Kidney epithelial cell (primary cell): ENCODE measurements around the gene TSHZ3. TPM values are rescaled to one million over a fixed set of nuclear protein-coding genes. Genes with fewer than 3 reads are reported as not detected.

ENCODE experiments used
- DNase-seq: peaks from one replicate; pipeline ENCODE4 v3.0.0-alpha.2; 2010; ENCODE audit warnings: low read depth
- H3K27me3 ChIP-seq: 2 replicates; pipeline ENCODE4 v1.6.0; 2011; ENCODE audit warnings: low read length; ENCODE audit not compliant: control insufficient read depth, insufficient read depth
- H3K36me3 ChIP-seq: 2 replicates; pipeline ENCODE4 v1.5.1; 2011; ENCODE audit warnings: low read length; ENCODE audit not compliant: control insufficient read depth, insufficient read depth
- H3K4me3 ChIP-seq: 2 replicates; pipeline ENCODE4 v1.5.1; 2011; ENCODE audit warnings: low read depth, mild to moderate bottlenecking, control low read depth, low read length
- CTCF ChIP-seq: IDR thresholded peaks from 2 replicates; pipeline ENCODE4 v1.5.1; 2011; ENCODE audit warnings: mild to moderate bottlenecking, moderate library complexity, low read length, control low read depth, inconsistent platforms; ENCODE audit not compliant: insufficient read depth, poor library complexity, severe bottlenecking
- total RNA-seq: library from RNA; depleted of rRNA; stranded (reverse); fragments of >200 nt; gene quantifications from 2 replicates; pipeline ENCODE4 v1.2.3, GENCODE V29; 2015

Gene TSHZ3
- total RNA-seq, 1 donor from 2014 or later = 2.4 TPM

GRCh38 chr19:31325342-31325741 lies 23.9 kb downstream of the TSHZ3 start:
- DNase-seq = no peak

GRCh38 chr19:31319465-31319864 lies 29.8 kb downstream of the TSHZ3 start:
- H3K27me3 ChIP-seq = no peaks in the 10 kb centered on the region
- no peak overlapping the region for H3K4me3 ChIP-seq
- no peak for TF ChIP-seq CTCF

More at GRCh38 chr19:31325342-31325741, 23.9 kb downstream of the TSHZ3 start:
- H3K27me3 ChIP-seq = no peaks in the 10 kb centered on the region
- no peaks in the 10 kb centered on the region for H3K36me3 ChIP-seq
- H3K4me3 ChIP-seq = no peak overlapping the region
- TF ChIP-seq CTCF = no peak

GRCh38 chr19:31318790-31319425 lies 30.3 kb downstream of the TSHZ3 start:
- H3K4me3 ChIP-seq = no peak overlapping the region
- no peak for TF ChIP-seq CTCF
- DNase-seq = no peak
- no peaks in the 10 kb centered on the region for H3K27me3 ChIP-seq
- H3K36me3 ChIP-seq = no peaks in the 10 kb centered on the region

More at GRCh38 chr19:31319465-31319864, 29.8 kb downstream of the TSHZ3 start:
- no peak for DNase-seq
- H3K36me3 ChIP-seq = no peaks in the 10 kb centered on the region

GRCh38 chr19:31317570-31317969 lies 31.7 kb downstream of the TSHZ3 start:
- TF ChIP-seq CTCF = no peak
- no peak for DNase-seq
- no peaks in the 10 kb centered on the region for H3K36me3 ChIP-seq

GRCh38 chr19:31317093-31317492 lies 32.1 kb downstream of the TSHZ3 start:
- H3K4me3 ChIP-seq = no peak overlapping the region

More at GRCh38 chr19:31317570-31317969, 31.7 kb downstream of the TSHZ3 start:
- H3K27me3 ChIP-seq = no peaks in the 10 kb centered on the region
- no peak overlapping the region for H3K4me3 ChIP-seq

More at GRCh38 chr19:31317093-31317492, 32.1 kb downstream of the TSHZ3 start:
- no peak for DNase-seq
- Histone ChIP-seq H3K27me3 (no peaks in the 10 kb centered on the region), H3K36me3 (no peaks in the 10 kb centered on the region)
- no peak for TF ChIP-seq CTCF
